ENCODE measurements around the gene NTPCR.

DNA sequence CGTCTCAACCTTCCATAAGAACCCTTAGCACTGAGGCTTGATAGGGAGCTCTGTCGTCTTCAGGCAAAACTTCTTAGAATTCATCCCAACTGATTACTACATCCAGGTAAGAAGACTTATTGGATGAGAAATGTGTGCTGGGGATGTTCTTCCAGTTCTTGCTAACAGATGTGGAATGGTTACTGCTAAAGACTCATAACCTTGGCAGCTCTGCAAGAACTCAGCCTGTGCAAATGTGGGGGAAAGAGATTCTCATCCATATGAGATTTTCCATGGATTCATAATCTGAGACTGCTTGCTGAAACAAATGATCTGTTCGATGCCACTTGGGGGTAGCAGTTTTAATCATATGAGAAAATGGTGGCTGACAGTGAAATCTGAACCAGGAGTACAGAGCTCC lies 48.2 kb downstream of the NTPCR start:
- TF ChIP-seq POLR2A (IDR thresholded peaks at IDR 0.05; ENCODE audit: low read length) (no peak), RNF2 (IDR thresholded peaks at IDR 0.05; ENCODE audit: borderline replicate concordance, low read depth) (no peak), NFE2L2 (conservative IDR thresholded peaks at IDR 0.05; ENCODE audit: low read length) (no peak), CHD4 (IDR thresholded peaks at IDR 0.05; ENCODE audit: borderline replicate concordance) (no peak), CHD2 (IDR thresholded peaks at IDR 0.05; ENCODE audit: low read length, partially characterized antibody) (no peak), RAD21 (conservative IDR thresholded peaks at IDR 0.05 in 1 of 2, IDR thresholded peaks at IDR 0.05 in 1 of 2) (no peak), RARB (CRISPR knock-in tag; IDR thresholded peaks at IDR 0.05) (no peak), MAZ (IDR thresholded peaks at IDR 0.05; ENCODE audit: borderline replicate concordance, low read depth, low read length) (no peak), SMC3 (IDR thresholded peaks at IDR 0.05) (no peak)
- TF ChIP-seq, protein P1, sequence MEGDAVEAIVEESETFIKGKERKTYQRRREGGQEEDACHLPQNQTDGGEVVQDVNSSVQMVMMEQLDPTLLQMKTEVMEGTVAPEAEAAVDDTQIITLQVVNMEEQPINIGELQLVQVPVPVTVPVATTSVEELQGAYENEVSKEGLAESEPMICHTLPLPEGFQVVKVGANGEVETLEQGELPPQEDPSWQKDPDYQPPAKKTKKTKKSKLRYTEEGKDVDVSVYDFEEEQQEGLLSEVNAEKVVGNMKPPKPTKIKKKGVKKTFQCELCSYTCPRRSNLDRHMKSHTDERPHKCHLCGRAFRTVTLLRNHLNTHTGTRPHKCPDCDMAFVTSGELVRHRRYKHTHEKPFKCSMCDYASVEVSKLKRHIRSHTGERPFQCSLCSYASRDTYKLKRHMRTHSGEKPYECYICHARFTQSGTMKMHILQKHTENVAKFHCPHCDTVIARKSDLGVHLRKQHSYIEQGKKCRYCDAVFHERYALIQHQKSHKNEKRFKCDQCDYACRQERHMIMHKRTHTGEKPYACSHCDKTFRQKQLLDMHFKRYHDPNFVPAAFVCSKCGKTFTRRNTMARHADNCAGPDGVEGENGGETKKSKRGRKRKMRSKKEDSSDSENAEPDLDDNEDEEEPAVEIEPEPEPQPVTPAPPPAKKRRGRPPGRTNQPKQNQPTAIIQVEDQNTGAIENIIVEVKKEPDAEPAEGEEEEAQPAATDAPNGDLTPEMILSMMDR (IDR thresholded peaks at IDR 0.05) = no peak
- TF ChIP-seq, protein P2, sequence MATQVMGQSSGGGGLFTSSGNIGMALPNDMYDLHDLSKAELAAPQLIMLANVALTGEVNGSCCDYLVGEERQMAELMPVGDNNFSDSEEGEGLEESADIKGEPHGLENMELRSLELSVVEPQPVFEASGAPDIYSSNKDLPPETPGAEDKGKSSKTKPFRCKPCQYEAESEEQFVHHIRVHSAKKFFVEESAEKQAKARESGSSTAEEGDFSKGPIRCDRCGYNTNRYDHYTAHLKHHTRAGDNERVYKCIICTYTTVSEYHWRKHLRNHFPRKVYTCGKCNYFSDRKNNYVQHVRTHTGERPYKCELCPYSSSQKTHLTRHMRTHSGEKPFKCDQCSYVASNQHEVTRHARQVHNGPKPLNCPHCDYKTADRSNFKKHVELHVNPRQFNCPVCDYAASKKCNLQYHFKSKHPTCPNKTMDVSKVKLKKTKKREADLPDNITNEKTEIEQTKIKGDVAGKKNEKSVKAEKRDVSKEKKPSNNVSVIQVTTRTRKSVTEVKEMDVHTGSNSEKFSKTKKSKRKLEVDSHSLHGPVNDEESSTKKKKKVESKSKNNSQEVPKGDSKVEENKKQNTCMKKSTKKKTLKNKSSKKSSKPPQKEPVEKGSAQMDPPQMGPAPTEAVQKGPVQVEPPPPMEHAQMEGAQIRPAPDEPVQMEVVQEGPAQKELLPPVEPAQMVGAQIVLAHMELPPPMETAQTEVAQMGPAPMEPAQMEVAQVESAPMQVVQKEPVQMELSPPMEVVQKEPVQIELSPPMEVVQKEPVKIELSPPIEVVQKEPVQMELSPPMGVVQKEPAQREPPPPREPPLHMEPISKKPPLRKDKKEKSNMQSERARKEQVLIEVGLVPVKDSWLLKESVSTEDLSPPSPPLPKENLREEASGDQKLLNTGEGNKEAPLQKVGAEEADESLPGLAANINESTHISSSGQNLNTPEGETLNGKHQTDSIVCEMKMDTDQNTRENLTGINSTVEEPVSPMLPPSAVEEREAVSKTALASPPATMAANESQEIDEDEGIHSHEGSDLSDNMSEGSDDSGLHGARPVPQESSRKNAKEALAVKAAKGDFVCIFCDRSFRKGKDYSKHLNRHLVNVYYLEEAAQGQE (IDR thresholded peaks at IDR 0.05) = no peak
- TF ChIP-seq, protein P3, sequence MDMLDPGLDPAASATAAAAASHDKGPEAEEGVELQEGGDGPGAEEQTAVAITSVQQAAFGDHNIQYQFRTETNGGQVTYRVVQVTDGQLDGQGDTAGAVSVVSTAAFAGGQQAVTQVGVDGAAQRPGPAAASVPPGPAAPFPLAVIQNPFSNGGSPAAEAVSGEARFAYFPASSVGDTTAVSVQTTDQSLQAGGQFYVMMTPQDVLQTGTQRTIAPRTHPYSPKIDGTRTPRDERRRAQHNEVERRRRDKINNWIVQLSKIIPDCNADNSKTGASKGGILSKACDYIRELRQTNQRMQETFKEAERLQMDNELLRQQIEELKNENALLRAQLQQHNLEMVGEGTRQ (IDR thresholded peaks at IDR 0.05) = no peak
- TF ChIP-seq, protein P4, sequence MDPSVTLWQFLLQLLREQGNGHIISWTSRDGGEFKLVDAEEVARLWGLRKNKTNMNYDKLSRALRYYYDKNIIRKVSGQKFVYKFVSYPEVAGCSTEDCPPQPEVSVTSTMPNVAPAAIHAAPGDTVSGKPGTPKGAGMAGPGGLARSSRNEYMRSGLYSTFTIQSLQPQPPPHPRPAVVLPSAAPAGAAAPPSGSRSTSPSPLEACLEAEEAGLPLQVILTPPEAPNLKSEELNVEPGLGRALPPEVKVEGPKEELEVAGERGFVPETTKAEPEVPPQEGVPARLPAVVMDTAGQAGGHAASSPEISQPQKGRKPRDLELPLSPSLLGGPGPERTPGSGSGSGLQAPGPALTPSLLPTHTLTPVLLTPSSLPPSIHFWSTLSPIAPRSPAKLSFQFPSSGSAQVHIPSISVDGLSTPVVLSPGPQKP (IDR thresholded peaks at IDR 0.05; ENCODE audit: low read depth, low read length) = no peak
